H1 (cell line): Measurements from ENCODE around the gene TPPP2. TPM values are rescaled to one million over a fixed set of nuclear protein-coding genes. Genes with fewer than 3 reads are reported as not detected.

Source experiments
- CTCF ChIA-PET: fragments of 300-600 bp; sonication (Branson Sonifier 250); formaldehyde crosslinking; loops from one replicate; lab custom pipeline; 2021; ENCODE audit not compliant: partially characterized antibody; lab: Charles Lee
- POLR2A ChIA-PET: fragments of 300-600 bp; sonication (Branson Sonifier 250); formaldehyde crosslinking; loops from one replicate; lab custom pipeline; 2021; ENCODE audit warnings: inconsistent platforms; ENCODE audit not compliant: partially characterized antibody; lab: Charles Lee
- DNase-seq, 2 experiments: peaks; one replicate each; pipeline versions ENCODE4 v3.0.0 to v3.0.0-alpha.2; 2010 to 2022; ENCODE audit warnings: low spot score in 2 of 2, low read depth in 1 of 2, mixed read lengths in 1 of 2
- FAIRE-seq: peaks from 2 replicates; lab custom pipeline; 2011; peaks lifted over from hg19 to GRCh38; lab: Jason Lieb, UNC
- H2AFZ ChIP-seq: 2 replicates; pipeline ENCODE4 v1.8.1; 2012; ENCODE audit warnings: low read length, inconsistent platforms
- H2AK5ac ChIP-seq: 2 replicates; pipeline ENCODE4 v1.6.1; 2013; ENCODE audit warnings: low read depth, low read length
- H2BK120ac ChIP-seq: replicated peaks from 2 replicates; pipeline ENCODE3; 2013; ENCODE audit warnings: low read depth, low read length, inconsistent platforms
- H2BK12ac ChIP-seq: 2 replicates; pipeline ENCODE4 v1.6.1; 2013; ENCODE audit warnings: low read depth, low read length
- H2BK15ac ChIP-seq: 2 replicates; pipeline ENCODE4 v1.6.1; 2013; ENCODE audit warnings: low read length
- H2BK20ac ChIP-seq: 2 replicates; pipeline ENCODE4 v1.6.1; 2013; ENCODE audit warnings: low read length
- H2BK5ac ChIP-seq: 2 replicates; pipeline ENCODE4 v1.6.1; 2013; ENCODE audit warnings: low read depth, low read length
- H3K14ac ChIP-seq: 2 replicates; pipeline ENCODE4 v1.6.1; 2013; ENCODE audit warnings: inconsistent platforms; ENCODE audit not compliant: insufficient read length
- H3K18ac ChIP-seq: 2 replicates; pipeline ENCODE4 v1.6.1; 2013; ENCODE audit warnings: low read length; ENCODE audit errors: extremely low read depth
- H3K23ac ChIP-seq: 2 replicates; pipeline ENCODE4 v1.6.1; 2013; ENCODE audit warnings: inconsistent platforms; ENCODE audit not compliant: insufficient read length
- H3K23me2 ChIP-seq: 2 replicates; pipeline ENCODE4 v1.6.1; 2013; ENCODE audit warnings: low read depth, low read length
- H3K27ac ChIP-seq: 2 replicates; pipeline ENCODE4 v1.6.1; 2011; ENCODE audit warnings: low read depth, low read length, inconsistent platforms
- H3K27me3 ChIP-seq, 4 experiments: replicated peaks in 1 of 4; 1 replicate in 1 of 4; 2 replicates in 3 of 4; pipeline versions ENCODE4 v1.6.1 to v1.8.1; 2011 to 2013; ENCODE audit warnings: low read length in 3 of 4, mild to moderate bottlenecking in 3 of 4, inconsistent platforms in 2 of 4, mixed read lengths in 2 of 4, moderate library complexity in 1 of 4; ENCODE audit not compliant: control insufficient read depth in 3 of 4, insufficient read depth in 3 of 4; ENCODE audit errors: extremely low read depth in 1 of 4
- H3K36me3 ChIP-seq, 4 experiments: 2 replicates each; pipeline versions ENCODE4 v1.6.1 to v1.8.1; 2011 to 2013; ENCODE audit warnings: mild to moderate bottlenecking in 4 of 4, low read length in 3 of 4, moderate library complexity in 2 of 4, control low read depth in 1 of 4, inconsistent platforms in 1 of 4; ENCODE audit not compliant: insufficient read depth in 4 of 4, control insufficient read depth in 2 of 4
- H3K4ac ChIP-seq: replicated peaks from 2 replicates; pipeline ENCODE3; 2013; ENCODE audit warnings: low read length, low read depth, mixed read lengths, inconsistent platforms; ENCODE audit not compliant: insufficient read length
- H3K4me1 ChIP-seq, 4 experiments: replicated peaks in 1 of 4; 1 replicate in 1 of 4; 2 replicates in 3 of 4; pipeline versions ENCODE4 v1.6.1 to v1.8.1; 2011 to 2013; ENCODE audit warnings: low read length in 3 of 4, inconsistent platforms in 2 of 4, mixed read lengths in 1 of 4; ENCODE audit not compliant: insufficient read depth in 4 of 4, control insufficient read depth in 3 of 4
- H3K4me2 ChIP-seq, 2 experiments: 2 replicates each; pipeline versions ENCODE4 v1.6.1 to v1.8.1; 2011 to 2013; ENCODE audit warnings: low read depth in 2 of 2, low read length in 2 of 2, control low read depth in 1 of 2, inconsistent platforms in 1 of 2, mild to moderate bottlenecking in 1 of 2; ENCODE audit not compliant: insufficient read depth in 1 of 2
- H3K4me3 ChIP-seq, 4 experiments: fragments of 200-600, 300-600 bp in 1 of 4; sonication (generic), shearing (Covaris generic), sonication (Bioruptor Twin) in 1 of 4; 2 replicates each; pipeline versions ENCODE4 v1.5.1 to v1.8.1; 2011 to 2016; ENCODE audit warnings: low read length in 4 of 4, low read depth in 3 of 4, control low read depth in 2 of 4, inconsistent platforms in 2 of 4, mild to moderate bottlenecking in 2 of 4, mixed read lengths in 1 of 4, moderate library complexity in 1 of 4; ENCODE audit not compliant: insufficient read depth in 2 of 4; ENCODE audit errors: extremely low read depth in 1 of 4
- H3K56ac ChIP-seq: replicated peaks from 2 replicates; pipeline ENCODE3; 2013; ENCODE audit warnings: low read depth, mild to moderate bottlenecking, mixed read lengths, low read length, inconsistent platforms; ENCODE audit not compliant: insufficient read length
- H3K79me1 ChIP-seq: 2 replicates; pipeline ENCODE4 v1.6.1; 2013; ENCODE audit warnings: low read depth, low read length, control low read depth
- H3K79me2 ChIP-seq, 2 experiments: 2 replicates each; pipeline versions ENCODE4 v1.6.1 to v1.8.1; 2012 to 2013; ENCODE audit warnings: low read length in 2 of 2, mild to moderate bottlenecking in 2 of 2, inconsistent platforms in 1 of 2; ENCODE audit not compliant: insufficient read depth in 2 of 2, control insufficient read depth in 1 of 2
- H3K9ac ChIP-seq, 4 experiments: replicated peaks in 1 of 4; 1 replicate in 1 of 4; 2 replicates in 3 of 4; pipeline versions ENCODE4 v1.6.1 to v1.8.1; 2011 to 2013; ENCODE audit warnings: low read depth in 3 of 4, low read length in 3 of 4, control low read depth in 2 of 4, mild to moderate bottlenecking in 2 of 4, moderate library complexity in 2 of 4, inconsistent platforms in 1 of 4; ENCODE audit errors: extremely low read depth in 1 of 4
- H3K9me3 ChIP-seq, 2 experiments: 2 replicates each; pipeline versions ENCODE4 v1.6.1 to v1.8.1; 2012 to 2013; ENCODE audit warnings: mild to moderate bottlenecking in 2 of 2, moderate library complexity in 2 of 2, control low read depth in 1 of 2, inconsistent platforms in 1 of 2, low read depth in 1 of 2, low read length in 1 of 2, mixed read lengths in 1 of 2; ENCODE audit not compliant: insufficient read depth in 2 of 2
- H4K20me1 ChIP-seq, 2 experiments: replicated peaks in 1 of 2; 2 replicates each; pipeline versions ENCODE3 to v1.8.1; 2011 to 2013; ENCODE audit warnings: inconsistent platforms in 2 of 2, low read length in 2 of 2, mild to moderate bottlenecking in 1 of 2; ENCODE audit not compliant: insufficient read depth in 2 of 2, control insufficient read depth in 1 of 2
- H4K5ac ChIP-seq: 2 replicates; pipeline ENCODE4 v1.6.1; 2013; ENCODE audit warnings: low read length, low read depth, mixed read lengths, inconsistent platforms; ENCODE audit not compliant: insufficient read length
- H4K8ac ChIP-seq: 2 replicates; pipeline ENCODE4 v1.8.0; 2013; ENCODE audit warnings: mild to moderate bottlenecking, moderate library complexity, low read length, inconsistent platforms; ENCODE audit not compliant: insufficient read depth; ENCODE audit errors: extremely low read depth
- H4K91ac ChIP-seq: replicated peaks from 2 replicates; pipeline ENCODE3; 2013; ENCODE audit warnings: low read length, mixed read lengths, inconsistent platforms; ENCODE audit not compliant: insufficient read length
- ATF3 ChIP-seq: IDR thresholded peaks from 2 replicates; pipeline ENCODE4 v1.6.1; 2011; ENCODE audit warnings: low read depth, mild to moderate bottlenecking, low read length; ENCODE audit not compliant: insufficient read depth
- CBX5 ChIP-seq: fragments of 300-800, 300-1000 bp; sonication (generic); IDR thresholded peaks from 2 replicates; pipeline ENCODE4 v1.7.1; 2016; ENCODE audit warnings: antibody characterized with exemption, low read length, low read depth
- CHD2 ChIP-seq: IDR thresholded peaks from 2 replicates; pipeline ENCODE4 v1.6.1; 2012; ENCODE audit warnings: low read length, improper control_type of control experiment
- POU5F1 ChIP-seq: IDR thresholded peaks from 2 replicates; pipeline ENCODE4 v1.6.1; 2011; ENCODE audit warnings: low read depth, mild to moderate bottlenecking, low read length, moderate library complexity
- RBBP5 ChIP-seq: IDR thresholded peaks from 2 replicates; pipeline ENCODE4 v1.7.1; 2012; ENCODE audit warnings: low read depth, mild to moderate bottlenecking, inconsistent platforms, low read length, moderate library complexity, borderline replicate concordance
- RNF2 ChIP-seq: fragments of 200-900, 300-1000 bp; sonication (generic); IDR thresholded peaks from 2 replicates; pipeline ENCODE4 v1.7.1; 2016; ENCODE audit warnings: borderline replicate concordance, low read depth, mild to moderate bottlenecking, antibody characterized with exemption, low read length; ENCODE audit not compliant: poor library complexity, severe bottlenecking; ENCODE audit errors: missing control alignments
- SAP30 ChIP-seq: fragments of 300-600 bp; sonication (generic); IDR thresholded peaks from 2 replicates; pipeline ENCODE4 v1.7.1; 2012; ENCODE audit warnings: low read length, moderate library complexity, mild to moderate bottlenecking, inconsistent platforms; ENCODE audit not compliant: insufficient read depth, insufficient replicate concordance
- SP4 ChIP-seq: IDR thresholded peaks from 2 replicates; pipeline ENCODE4 v1.6.1; 2012; ENCODE audit warnings: low read length, inconsistent platforms
- TAF1 ChIP-seq: IDR thresholded peaks from 2 replicates; pipeline ENCODE4 v1.6.1; 2011; ENCODE audit warnings: mild to moderate bottlenecking, low read depth, low read length
- TAF7 ChIP-seq: optimal IDR thresholded peaks from 2 replicates; pipeline ENCODE3; 2011; ENCODE audit warnings: low read depth, mild to moderate bottlenecking, inconsistent platforms, low read length, moderate library complexity, borderline replicate concordance
- TCF12 ChIP-seq: IDR thresholded peaks from 2 replicates; pipeline ENCODE4 v1.6.1; 2011; ENCODE audit warnings: low read depth, mild to moderate bottlenecking, low read length
- ZNF274 ChIP-seq: IDR thresholded peaks from 2 replicates; pipeline ENCODE4 v1.7.0; 2012; ENCODE audit warnings: low read length, borderline replicate concordance; ENCODE audit errors: extremely low read depth
- WGBS, 2 experiments: shearing (Covaris generic) in 1 of 2; methylation state at CpG; one replicate each; pipeline versions ENCODE4 v1.1.6 to v1.1.7; 2013 to 2015; ENCODE audit warnings: low lambda C conversion rate in 2 of 2, mixed read lengths in 2 of 2, inconsistent platforms in 1 of 2, low coverage in 1 of 2, missing lambda C conversion rate in 1 of 2; ENCODE audit not compliant: insufficient replicate concordance in 2 of 2, insufficient coverage in 1 of 2, insufficient read length in 1 of 2; ENCODE audit errors: extremely low coverage in 1 of 2, missing lambda C conversion rate in 1 of 2; 5-methylcytosine and 5-hydroxymethylcytosine counted together
- polyA plus RNA-seq, 7 experiments: library from polyadenylated mRNA; depleted of rRNA in 3 of 7; stranded (reverse) in 5 of 7; unstranded in 2 of 7; fragments of >200 nt in 5 of 7; fragments of 200-250 nt in 2 of 7; gene quantifications; 1 replicate in 5 of 7; 2 replicates in 1 of 7; 4 replicates in 1 of 7; pipeline versions ENCODE4 v1.2.1 to v1.2.3, GENCODE V29; 2011 to 2013; ENCODE audit warnings: missing spikeins in 2 of 7, mixed read lengths in 2 of 7
- total RNA-seq: library from RNA; stranded (reverse); fragmentation: NEBNext Ultra II Directional; extraction: Animal tissue kit (Norgen Biotek cat#: 25700); gene quantifications from 2 replicates; pipeline ENCODE4 v1.2.1, GENCODE V29; 2021

The TPPP2 gene
- total and polyA plus RNA-seq, 2 of the 8 experiments (the other 6 are each of a cell fraction or from before 2014, with no cell fraction given), result not detected

DNA sequence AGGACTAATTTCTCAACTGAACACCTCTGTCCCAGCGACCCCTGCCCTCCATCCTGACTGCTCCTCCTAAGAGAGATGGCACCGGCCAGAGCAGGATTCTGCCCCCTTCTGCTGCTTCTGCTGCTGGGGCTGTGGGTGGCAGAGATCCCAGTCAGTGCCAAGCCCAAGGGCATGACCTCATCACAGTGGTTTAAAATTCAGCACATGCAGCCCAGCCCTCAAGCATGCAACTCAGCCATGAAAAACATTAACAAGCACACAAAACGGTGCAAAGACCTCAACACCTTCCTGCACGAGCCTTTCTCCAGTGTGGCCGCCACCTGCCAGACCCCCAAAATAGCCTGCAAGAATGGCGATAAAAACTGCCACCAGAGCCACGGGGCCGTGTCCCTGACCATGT, 12.9 kb downstream of the TPPP2 start:
- Histone ChIP-seq H4K8ac (no peak overlapping the region), H2BK5ac (no peak overlapping the region), H3K27ac (no peak overlapping the region), H4K20me1 (no peaks in the 10 kb centered on the region), H3K23me2 (0 out of 2 replicates have a peak, but pooled peaks cover 2% of the 10 kb centered on the region), H3K56ac (no peak overlapping the region), H3K14ac (no peak overlapping the region), H3K4ac (no peak overlapping the region), H4K91ac (no peak overlapping the region), H4K5ac (no peak overlapping the region), H3K9me3 (no peaks in the 10 kb centered on the region), H3K23ac (no peak overlapping the region), H3K4me1 (peaks cover 8 to 11% (median 10%) of the 10 kb centered on the region in 4 experiments; a peak in 6 of 7 replicates), H2BK15ac (no peak overlapping the region), H2BK120ac (no peak overlapping the region), H3K4me2 (no peak overlapping the region), H3K36me3 (no peaks in the 10 kb centered on the region), H2AK5ac (no peak overlapping the region), H2AFZ (no peak overlapping the region), H3K9ac (no peak overlapping the region), H3K79me1 (no peaks in the 10 kb centered on the region), H3K27me3 (peaks cover 0 to 3% (median 0%) of the 10 kb centered on the region in 4 experiments; a peak in 1 of 7 replicates), H2BK20ac (no peak overlapping the region), H2BK12ac (no peak overlapping the region), H3K79me2 (no peaks in the 10 kb centered on the region), H3K18ac (no peak overlapping the region), H3K4me3 (no peak overlapping the region)
- 83% methylated on average over 8 of the region's 8 CpGs; no CpG with 5 or more reads in 1 of the 2 experiments for WGBS, 2 experiments
- FAIRE-seq (no peak), DNase-seq (no peak)
- CTCF ChIA-PET, result interaction anchor here (1.4 to 7.2 kb wide), 5 partner anchors 19 to 51 kb away, joined by 3 to 371 read pairs (median 6); partner anchors contain the start of gene NDRG2
- POLR2A ChIA-PET, result interaction anchor here (0.6 kb wide), 1 partner anchor 14 kb away, joined by 3 read pairs; no protein-coding TSS in a partner anchor
- TF ChIP-seq TAF1 (no peak), CHD2 (no peak), RNF2 (no peak), ZNF274 (no peak), SP4 (no peak), RBBP5 (no peak), POU5F1 (no peak), ATF3 (no peak), TCF12 (no peak), SAP30 (no peak), CBX5 (no peak), TAF7 (no peak)
